Kidney tubule cell (primary cell): ENCODE data around the gene PPP2R3A.
A peak's percentile ranks its signal among the peaks of the same experiment; 100 is the strongest.

Experiments used
- DNase-seq: peaks from one replicate; pipeline ENCODE4 v3.0.0-alpha.2; 2018; ENCODE audit warnings: low spot score

Gene PPP2R3A

DNA sequence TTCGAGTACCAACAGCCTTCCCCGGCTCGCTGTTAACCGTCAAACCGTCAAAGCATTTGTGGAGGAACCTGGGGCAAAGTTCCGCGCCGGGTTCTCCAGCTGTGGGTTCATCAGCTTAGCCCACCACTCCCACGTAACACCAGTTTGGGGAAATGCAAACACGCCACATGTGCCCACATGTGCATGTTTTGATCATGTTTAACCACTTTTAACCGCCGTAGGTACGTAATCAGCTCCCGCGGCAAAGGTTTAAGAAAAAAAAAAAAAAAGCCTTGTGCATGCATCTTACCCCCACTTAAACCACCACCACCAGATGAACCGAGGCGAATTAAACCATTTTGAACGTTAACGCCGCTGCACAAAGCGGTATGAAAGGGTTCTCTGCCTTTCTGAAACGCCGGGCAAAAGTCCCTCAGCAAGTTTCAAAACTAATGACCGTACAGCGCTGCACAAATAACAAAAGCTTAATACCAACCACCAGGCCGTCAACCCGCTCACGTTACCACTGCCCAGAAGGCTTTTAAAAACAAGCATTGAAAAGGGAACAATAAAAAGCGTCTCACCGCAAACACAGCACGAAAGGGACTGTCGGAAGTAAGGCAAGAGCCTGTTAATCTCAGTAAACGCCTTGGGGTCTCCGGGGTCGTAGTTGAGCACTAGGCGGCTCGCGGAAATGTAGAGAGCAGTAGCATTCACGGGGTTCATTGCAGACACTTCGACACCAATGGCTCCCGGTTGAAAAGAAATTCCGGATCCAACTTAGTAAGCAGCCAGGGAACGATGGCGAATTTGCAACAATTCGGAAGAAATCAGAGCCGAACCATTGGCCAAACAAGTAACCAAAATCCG is 229.1 kb downstream of the PPP2R3A start:
- peak; percentile 17 for DNase-seq

DNA sequence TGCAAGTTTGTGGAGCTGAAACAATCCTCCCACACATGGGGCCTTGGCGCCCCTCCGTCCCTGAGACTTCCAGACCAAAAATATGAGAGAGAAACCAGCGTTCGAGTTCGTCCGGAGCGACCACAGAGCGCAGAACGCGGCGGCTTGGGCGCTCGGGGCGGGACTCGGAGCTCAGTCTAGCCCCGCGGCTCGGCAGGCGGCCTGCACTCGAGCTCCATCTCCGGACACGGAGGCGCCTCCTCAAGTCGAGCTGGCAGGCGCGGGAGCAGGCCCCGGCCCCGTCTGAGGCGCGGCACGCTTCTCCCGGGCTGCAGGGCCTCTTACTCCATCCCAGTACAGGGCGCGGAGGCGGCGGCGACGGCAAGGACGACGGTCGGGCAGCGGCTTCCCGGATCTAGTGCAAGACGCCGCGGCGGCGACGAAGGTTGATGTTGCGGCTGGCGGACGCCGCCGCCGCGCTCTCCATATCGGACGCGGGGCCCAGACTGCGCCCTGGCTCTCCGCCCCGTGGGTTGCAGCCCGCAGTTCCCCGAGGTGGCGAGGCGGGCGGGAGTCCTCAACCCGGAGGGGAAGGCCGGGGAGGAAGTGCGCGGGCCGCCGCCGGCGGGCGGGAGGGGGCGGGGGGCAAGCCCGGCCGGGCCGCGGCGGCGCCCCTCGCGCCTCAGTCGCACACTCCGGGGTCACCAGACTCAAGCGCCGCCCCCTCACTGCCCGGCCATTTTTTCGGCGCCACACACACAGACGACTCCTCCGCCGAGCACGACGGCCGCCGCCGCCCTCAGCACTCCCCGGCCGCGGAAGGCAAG is 229.9 kb downstream of the PPP2R3A start:
- peak; percentile 78 for DNase-seq

DNA sequence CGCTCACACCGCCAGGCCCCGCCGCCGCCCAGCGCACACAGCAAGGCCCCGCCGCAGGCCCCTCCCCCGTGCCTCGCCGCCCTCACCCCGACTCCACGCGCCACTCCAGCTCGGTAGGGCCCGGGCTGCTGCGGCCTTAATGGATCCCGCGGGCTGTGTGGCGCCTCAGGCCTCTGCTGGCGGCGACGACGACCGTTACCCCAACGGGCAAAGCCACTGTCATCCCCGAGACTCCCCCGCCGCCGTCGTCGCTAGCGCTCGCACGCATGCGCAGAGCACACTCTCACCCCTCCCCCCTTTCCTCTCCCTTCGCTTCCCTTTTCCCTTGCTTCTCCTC is 230.5 kb downstream of the PPP2R3A start, which contains the start of gene MSL2:
Gene MSL2, minus strand, starts transcription at position 272 of the 337 bp plus-strand sequence. CDS start 1,222 bp downstream, outside the sequence.
- DNase-seq, result no peak

GRCh38 chr3:136196401-136197158 is 231.1 kb downstream of the PPP2R3A start:
- peak; percentile 100 for DNase-seq

- DNase-seq, result no peak
Measured at GRCh38 chr3:136197159-136197793, 231.7 kb downstream of the PPP2R3A start.
